Mucosa of rectum (tissue), 2 donors: ENCODE results near the gene XRCC4.

Source experiments
- H3K27ac ChIP-seq, 2 donors: one replicate each; pipeline ENCODE4 v1.7.0; 2013; ENCODE audit warnings: inconsistent platforms in 2 of 2, low read depth in 2 of 2, low read length in 2 of 2
- H3K27me3 ChIP-seq, 2 donors: one replicate each; pipeline ENCODE4 v1.7.0; 2013; ENCODE audit warnings: low read length in 2 of 2; ENCODE audit not compliant: control insufficient read depth in 2 of 2, insufficient read depth in 2 of 2
- H3K36me3 ChIP-seq, 2 donors: one replicate each; pipeline ENCODE4 v1.7.0; 2013; ENCODE audit warnings: low read length in 2 of 2; ENCODE audit not compliant: control insufficient read depth in 2 of 2, insufficient read depth in 2 of 2
- H3K4me1 ChIP-seq, 2 donors: one replicate each; pipeline ENCODE4 v1.7.0; 2013; ENCODE audit warnings: low read length in 2 of 2, mild to moderate bottlenecking in 1 of 2; ENCODE audit not compliant: control insufficient read depth in 2 of 2, insufficient read depth in 2 of 2
- H3K4me3 ChIP-seq, 2 donors: one replicate each; pipeline ENCODE4 v1.7.0; 2013; ENCODE audit warnings: low read length in 2 of 2
- H3K9ac ChIP-seq, 2 donors: one replicate each; pipeline ENCODE4 v1.7.0; 2013; ENCODE audit warnings: low read length in 2 of 2, low read depth in 1 of 2, mild to moderate bottlenecking in 1 of 2
- H3K9me3 ChIP-seq, 2 donors: one replicate each; pipeline ENCODE4 v1.7.0; 2013; ENCODE audit warnings: low read length in 2 of 2; ENCODE audit not compliant: control insufficient read depth in 2 of 2
- donor health status: healthy.
- donor health status: Normal muscosa, but diverticular disease.

The XRCC4 gene

GRCh38 chr5:83281176-83281575 lies 203.8 kb downstream of the XRCC4 start:
- no peak overlapping the region for H3K4me3 ChIP-seq
- H3K9ac ChIP-seq = no peak overlapping the region
- H3K4me1 ChIP-seq = no peaks in the 10 kb centered on the region
- no peaks in the 10 kb centered on the region for H3K36me3 ChIP-seq
- no peaks in the 10 kb centered on the region for H3K9me3 ChIP-seq
- no peak overlapping the region for H3K27ac ChIP-seq
- H3K27me3 ChIP-seq = no peaks in the 10 kb centered on the region

GRCh38 chr5:83281658-83282057 lies 204.3 kb downstream of the XRCC4 start:
- Histone ChIP-seq H3K27ac (no peak overlapping the region), H3K9ac (no peak overlapping the region), H3K27me3 (no peaks in the 10 kb centered on the region), H3K4me3 (no peak overlapping the region), H3K36me3 (no peaks in the 10 kb centered on the region), H3K4me1 (no peaks in the 10 kb centered on the region), H3K9me3 (no peaks in the 10 kb centered on the region)

GRCh38 chr5:83283761-83284160 lies 206.4 kb downstream of the XRCC4 start:
- Histone ChIP-seq H3K9ac (no peak overlapping the region), H3K4me3 (no peak overlapping the region), H3K4me1 (no peaks in the 10 kb centered on the region), H3K27me3 (no peaks in the 10 kb centered on the region), H3K9me3 (no peaks in the 10 kb centered on the region), H3K27ac (no peak overlapping the region), H3K36me3 (no peaks in the 10 kb centered on the region)

- Histone ChIP-seq H3K4me1 (no peaks in the 10 kb centered on the region), H3K36me3 (no peaks in the 10 kb centered on the region), H3K27ac (no peak overlapping the region), H3K27me3 (no peaks in the 10 kb centered on the region), H3K4me3 (no peak overlapping the region), H3K9me3 (no peaks in the 10 kb centered on the region), H3K9ac (no peak overlapping the region)
These were observed 208.5 kb downstream of the XRCC4 start for GRCh38 chr5:83285661-83286398.

- no peak overlapping the region for H3K27ac ChIP-seq
- no peaks in the 10 kb centered on the region for H3K36me3 ChIP-seq
- H3K9me3 ChIP-seq = no peaks in the 10 kb centered on the region
- no peak overlapping the region for H3K9ac ChIP-seq
- no peaks in the 10 kb centered on the region for H3K27me3 ChIP-seq
- no peak overlapping the region for H3K4me3 ChIP-seq
- H3K4me1 ChIP-seq = no peaks in the 10 kb centered on the region
These were observed 216.9 kb downstream of the XRCC4 start for GRCh38 chr5:83294246-83294645.

- Histone ChIP-seq H3K4me3 (no peak overlapping the region), H3K36me3 (no peaks in the 10 kb centered on the region), H3K27me3 (no peaks in the 10 kb centered on the region), H3K9me3 (no peaks in the 10 kb centered on the region), H3K9ac (no peak overlapping the region), H3K4me1 (no peaks in the 10 kb centered on the region), H3K27ac (no peak overlapping the region)
These were observed 222.0 kb downstream of the XRCC4 start for GRCh38 chr5:83299353-83299752.

- Histone ChIP-seq H3K27ac (no peak overlapping the region), H3K9ac (no peak overlapping the region), H3K4me1 (no peaks in the 10 kb centered on the region), H3K9me3 (no peaks in the 10 kb centered on the region), H3K4me3 (no peak overlapping the region), H3K36me3 (no peaks in the 10 kb centered on the region), H3K27me3 (no peaks in the 10 kb centered on the region)
These were observed 229.4 kb downstream of the XRCC4 start for GRCh38 chr5:83306572-83307241.

- Histone ChIP-seq H3K4me1 (no peaks in the 10 kb centered on the region), H3K27ac (no peak overlapping the region), H3K9ac (no peak overlapping the region), H3K27me3 (no peaks in the 10 kb centered on the region), H3K4me3 (no peak overlapping the region), H3K36me3 (no peaks in the 10 kb centered on the region), H3K9me3 (no peaks in the 10 kb centered on the region)
These were observed 235.3 kb downstream of the XRCC4 start for GRCh38 chr5:83312663-83313062.

GRCh38 chr5:83313436-83313835 lies 236.1 kb downstream of the XRCC4 start:
- no peak overlapping the region for H3K4me3 ChIP-seq
- no peaks in the 10 kb centered on the region for H3K9me3 ChIP-seq
- H3K27ac ChIP-seq = no peak overlapping the region
- no peaks in the 10 kb centered on the region for H3K27me3 ChIP-seq
- no peaks in the 10 kb centered on the region for H3K4me1 ChIP-seq
- no peak overlapping the region for H3K9ac ChIP-seq
- H3K36me3 ChIP-seq = no peaks in the 10 kb centered on the region

- H3K36me3 ChIP-seq = no peaks in the 10 kb centered on the region
- H3K27ac ChIP-seq = no peak overlapping the region
These were observed 244.2 kb downstream of the XRCC4 start for GRCh38 chr5:83321483-83322055.

More at GRCh38 chr5:83321483-83322055, 244.2 kb downstream of the XRCC4 start:
- no peak overlapping the region for H3K4me3 ChIP-seq
- no peaks in the 10 kb centered on the region for H3K27me3 ChIP-seq
- no peak overlapping the region for H3K9ac ChIP-seq
- H3K9me3 ChIP-seq = no peaks in the 10 kb centered on the region
- H3K4me1 ChIP-seq = no peaks in the 10 kb centered on the region
